Kidney (tissue), 14 donors: Measurements from ENCODE around the gene SOX5. TPM values are rescaled to one million over a fixed set of nuclear protein-coding genes. Genes with fewer than 3 reads are reported as not detected.

Experiments
- DNase-seq, 5 donors: peaks; one replicate each; pipeline ENCODE4 v3.0.0-alpha.2; 2013 to 2020
- FAIRE-seq: peaks from 2 replicates; lab custom pipeline; 2012; peaks lifted over from hg19 to GRCh38; lab: Jason Lieb, UNC
- H3K27ac ChIP-seq, 2 donors: one replicate each; pipeline ENCODE4 v1.7.0; 2013; ENCODE audit warnings: low read depth in 2 of 2, low read length in 2 of 2, inconsistent platforms in 1 of 2
- H3K27me3 ChIP-seq: one replicate; pipeline ENCODE4 v1.7.1; 2013; ENCODE audit warnings: low read length, inconsistent platforms; ENCODE audit not compliant: control insufficient read depth, insufficient read depth
- H3K36me3 ChIP-seq, 3 donors: one replicate each; pipeline versions ENCODE4 v1.7.0 to v1.7.1; 2013; ENCODE audit warnings: low read length in 3 of 3, control low read depth in 1 of 3, inconsistent platforms in 1 of 3; ENCODE audit not compliant: insufficient read depth in 3 of 3, control insufficient read depth in 2 of 3
- H3K4me1 ChIP-seq, 3 donors: one replicate each; pipeline versions ENCODE4 v1.7.0 to v1.7.1; 2013; ENCODE audit warnings: low read length in 3 of 3, inconsistent platforms in 1 of 3, low read depth in 1 of 3; ENCODE audit not compliant: control insufficient read depth in 2 of 3, insufficient read depth in 2 of 3
- H3K4me3 ChIP-seq, 3 donors: one replicate each; pipeline versions ENCODE4 v1.7.0 to v1.8.1; 2013; ENCODE audit warnings: low read length in 3 of 3, control low read depth in 1 of 3, inconsistent platforms in 1 of 3
- H3K9ac ChIP-seq, 3 donors: one replicate each; pipeline versions ENCODE4 v1.7.0 to v1.7.1; 2013; ENCODE audit warnings: low read length in 3 of 3, control low read depth in 1 of 3, inconsistent platforms in 1 of 3
- H3K9me3 ChIP-seq, 3 donors: one replicate each; pipeline versions ENCODE4 v1.7.0 to v1.7.1; 2013; ENCODE audit warnings: low read length in 3 of 3, control low read depth in 1 of 3, inconsistent platforms in 1 of 3; ENCODE audit not compliant: control insufficient read depth in 2 of 3, insufficient read depth in 1 of 3
- intact Hi-C: fragments of 100-400 bp; cut with DNase I; formaldehyde crosslinking; loops from one replicate; pipeline ENCODE4 v1.11.1; 2022
- polyA plus RNA-seq: library from polyadenylated mRNA; stranded (reverse); fragments of 350-450 nt; fragmentation: Illumina TruSeq; extraction: RNeasy Lipid Tissue Mini Kit (QIAGEN cat#74804); gene quantifications from one replicate; pipeline ENCODE4 v1.2.3, GENCODE V29; 2014; ENCODE audit warnings: low read depth, low replicate concordance; ENCODE audit not compliant: insufficient read depth
- total RNA-seq: library from RNA; stranded (reverse); fragmentation: NEBNext Ultra II Directional; extraction: Animal tissue kit (Norgen Biotek cat#: 25700); gene quantifications from one replicate; pipeline ENCODE4 v1.2.1, GENCODE V29; 2021
- TF ChIP-seq, protein P1 (sequence below): IDR thresholded peaks from 3 replicates; pipeline ENCODE4 v1.5.1; 2012; ENCODE audit warnings: mild to moderate bottlenecking, moderate library complexity, borderline replicate concordance; ENCODE audit not compliant: insufficient read depth; ENCODE audit errors: extremely low read depth
- donor health status: control.
- donor health status: control.
- donor health status: control.
- donor health status: control.
- donor health status: control.
- donor health status: DM: yes; HTN: yes; CAD: no.
- donor health status: Normal renal cell carcinoma (clear cell type).

Gene SOX5
- total and polyA plus RNA-seq, 2 donors from 2014 or later: 0.54 to 10.8 TPM

DNA sequence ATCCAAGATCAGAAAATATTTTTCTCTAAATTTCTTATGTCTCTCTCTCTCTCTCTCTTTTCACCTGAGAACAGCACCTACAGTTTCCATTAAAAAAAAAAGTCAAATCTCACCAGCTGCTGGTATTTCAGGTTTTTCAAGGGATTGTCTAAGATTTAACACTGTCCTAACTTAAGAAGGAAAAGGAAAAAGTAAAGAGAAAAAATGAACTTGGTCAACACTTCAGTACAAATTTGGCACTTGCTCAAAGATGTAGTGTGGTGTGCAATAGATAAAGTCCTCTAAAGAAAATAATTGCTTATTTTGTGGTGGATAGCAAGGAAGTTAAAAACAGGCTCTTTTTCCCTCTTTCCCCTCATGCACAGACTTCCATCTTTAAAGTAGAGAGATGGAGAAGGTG, 416.2 kb downstream of the SOX5 start:
- intact Hi-C loops: no loop called here
- Histone ChIP-seq H3K36me3 (no peaks in the 10 kb centered on the region), H3K4me3 (no peak overlapping the region), H3K27ac (no peak overlapping the region), H3K27me3 (no peaks in the 10 kb centered on the region), H3K4me1 (no peaks in the 10 kb centered on the region), H3K9me3 (no peaks in the 10 kb centered on the region), H3K9ac (no peak overlapping the region)
- TF ChIP-seq, protein P1, sequence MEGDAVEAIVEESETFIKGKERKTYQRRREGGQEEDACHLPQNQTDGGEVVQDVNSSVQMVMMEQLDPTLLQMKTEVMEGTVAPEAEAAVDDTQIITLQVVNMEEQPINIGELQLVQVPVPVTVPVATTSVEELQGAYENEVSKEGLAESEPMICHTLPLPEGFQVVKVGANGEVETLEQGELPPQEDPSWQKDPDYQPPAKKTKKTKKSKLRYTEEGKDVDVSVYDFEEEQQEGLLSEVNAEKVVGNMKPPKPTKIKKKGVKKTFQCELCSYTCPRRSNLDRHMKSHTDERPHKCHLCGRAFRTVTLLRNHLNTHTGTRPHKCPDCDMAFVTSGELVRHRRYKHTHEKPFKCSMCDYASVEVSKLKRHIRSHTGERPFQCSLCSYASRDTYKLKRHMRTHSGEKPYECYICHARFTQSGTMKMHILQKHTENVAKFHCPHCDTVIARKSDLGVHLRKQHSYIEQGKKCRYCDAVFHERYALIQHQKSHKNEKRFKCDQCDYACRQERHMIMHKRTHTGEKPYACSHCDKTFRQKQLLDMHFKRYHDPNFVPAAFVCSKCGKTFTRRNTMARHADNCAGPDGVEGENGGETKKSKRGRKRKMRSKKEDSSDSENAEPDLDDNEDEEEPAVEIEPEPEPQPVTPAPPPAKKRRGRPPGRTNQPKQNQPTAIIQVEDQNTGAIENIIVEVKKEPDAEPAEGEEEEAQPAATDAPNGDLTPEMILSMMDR: no peak
- no peak for FAIRE-seq
- DNase-seq: no peak

DNA sequence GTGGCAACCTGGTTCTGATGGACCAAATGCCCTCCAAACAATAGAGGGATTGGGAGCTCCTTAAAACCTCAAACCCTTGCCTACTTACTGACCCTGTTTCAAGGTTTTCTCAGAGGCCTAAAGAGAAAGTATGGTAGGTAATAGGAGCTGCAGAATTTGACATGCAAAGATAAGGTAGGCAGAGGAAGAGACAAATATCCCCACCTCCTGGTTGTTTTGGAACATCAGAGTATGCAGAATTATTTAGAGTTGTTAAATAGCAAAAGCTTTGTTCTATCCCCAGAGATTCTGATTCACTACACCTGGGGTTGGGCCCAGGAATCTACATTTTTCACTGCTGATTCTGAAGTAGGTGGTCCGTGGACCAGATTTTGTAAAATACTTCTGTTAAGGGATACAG, 421.2 kb downstream of the SOX5 start:
- H3K36me3 ChIP-seq: no peaks in the 10 kb centered on the region
- no peaks in the 10 kb centered on the region for H3K27me3 ChIP-seq
- intact Hi-C loops: no loop called here
- H3K4me3 ChIP-seq: no peak overlapping the region
- FAIRE-seq (no peak), DNase-seq (no peak)
- TF ChIP-seq, protein P1: no peak
- no peak overlapping the region for H3K9ac ChIP-seq
- H3K9me3 ChIP-seq: peaks cover 0 to 3% (median 2%) of the 10 kb centered on the region in 3 donors
- no peak overlapping the region for H3K27ac ChIP-seq
- H3K4me1 ChIP-seq: no peaks in the 10 kb centered on the region

DNA sequence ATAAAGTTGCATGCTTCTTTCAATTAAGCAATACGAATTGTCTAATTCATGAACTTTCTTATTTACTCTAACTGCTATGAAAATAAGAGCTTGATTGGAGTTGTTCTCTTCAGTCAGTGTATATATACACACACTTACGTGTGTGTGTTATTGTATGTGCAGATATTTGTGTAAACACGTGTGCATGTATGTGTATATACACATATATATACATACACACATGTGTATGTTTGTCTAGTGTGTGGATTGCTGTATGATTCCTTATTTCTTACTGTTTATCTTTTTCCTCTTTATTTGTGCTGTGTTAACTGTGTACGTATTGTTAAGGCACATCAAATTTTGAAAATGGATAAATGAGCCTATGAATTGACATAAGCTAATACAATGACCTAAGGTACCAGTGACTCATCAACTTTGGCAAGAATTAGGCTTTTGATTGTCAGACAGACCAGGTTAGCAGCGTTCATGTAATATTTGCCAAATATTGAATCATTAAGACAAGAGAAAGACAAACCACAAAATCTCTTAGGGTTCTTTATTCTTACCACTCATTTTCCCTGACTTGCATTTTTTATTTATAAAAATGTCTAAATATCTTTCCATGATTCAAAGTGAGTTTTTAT, 423.9 kb downstream of the SOX5 start:
- no peak for FAIRE-seq

More for the DNA sequence above, 423.9 kb downstream of the SOX5 start:
- H3K4me3 ChIP-seq: no peak overlapping the region
- H3K36me3 ChIP-seq: no peaks in the 10 kb centered on the region
- H3K4me1 ChIP-seq: no peaks in the 10 kb centered on the region
- H3K27ac ChIP-seq: no peak overlapping the region
- H3K27me3 ChIP-seq: no peaks in the 10 kb centered on the region
- intact Hi-C loops: no loop called here
- TF ChIP-seq, protein P1: no peak
- no peak overlapping the region for H3K9ac ChIP-seq
- peaks cover 0 to 5% (median 3%) of the 10 kb centered on the region in 3 donors for H3K9me3 ChIP-seq
- DNase-seq: no peak
